H7 (cell line): ENCODE data around the gene AHDC1. TPM values are rescaled to one million over a fixed set of nuclear protein-coding genes. Genes with fewer than 3 reads are reported as not detected.
A peak's percentile ranks its signal among the peaks of the same experiment; 100 is the strongest.
"Not testable (repeated sequence)": the region's sequence is repeated elsewhere in the genome, so short reads cannot be mapped to it uniquely, and the experiment has no call there.

Source experiments
- DNase-seq: peaks from one replicate; pipeline ENCODE4 v3.0.0; 2012
- H3K27me3 ChIP-seq: 2 replicates; pipeline ENCODE4 v1.6.0; 2011; ENCODE audit warnings: mild to moderate bottlenecking, low read length; ENCODE audit not compliant: control insufficient read depth, insufficient read depth
- H3K36me3 ChIP-seq: replicated peaks from 2 replicates; pipeline ENCODE4 v1.5.1; 2011; ENCODE audit warnings: low read length; ENCODE audit not compliant: control insufficient read depth, insufficient read depth
- H3K4me3 ChIP-seq: 2 replicates; pipeline ENCODE4 v1.5.1; 2011; ENCODE audit warnings: low read depth, mild to moderate bottlenecking, control low read depth, low read length, moderate library complexity; ENCODE audit not compliant: insufficient read depth
- total RNA-seq: library from RNA; depleted of rRNA; stranded (reverse); fragments of >200 nt; shearing (Covaris generic); gene quantifications from 2 replicates; pipeline ENCODE4 v1.2.3, GENCODE V29; 2014

Gene AHDC1
- total RNA-seq, 1 experiment from 2014 or later: 11.2 TPM

GRCh38 chr1:27624467-27625178 lies 20.7 kb upstream of the AHDC1 start:
- no peak overlapping the region for H3K4me3 ChIP-seq
- DNase-seq: no peak
- H3K27me3 ChIP-seq: no peaks in the 10 kb centered on the region
- no peaks in the 10 kb centered on the region for H3K36me3 ChIP-seq

DNA sequence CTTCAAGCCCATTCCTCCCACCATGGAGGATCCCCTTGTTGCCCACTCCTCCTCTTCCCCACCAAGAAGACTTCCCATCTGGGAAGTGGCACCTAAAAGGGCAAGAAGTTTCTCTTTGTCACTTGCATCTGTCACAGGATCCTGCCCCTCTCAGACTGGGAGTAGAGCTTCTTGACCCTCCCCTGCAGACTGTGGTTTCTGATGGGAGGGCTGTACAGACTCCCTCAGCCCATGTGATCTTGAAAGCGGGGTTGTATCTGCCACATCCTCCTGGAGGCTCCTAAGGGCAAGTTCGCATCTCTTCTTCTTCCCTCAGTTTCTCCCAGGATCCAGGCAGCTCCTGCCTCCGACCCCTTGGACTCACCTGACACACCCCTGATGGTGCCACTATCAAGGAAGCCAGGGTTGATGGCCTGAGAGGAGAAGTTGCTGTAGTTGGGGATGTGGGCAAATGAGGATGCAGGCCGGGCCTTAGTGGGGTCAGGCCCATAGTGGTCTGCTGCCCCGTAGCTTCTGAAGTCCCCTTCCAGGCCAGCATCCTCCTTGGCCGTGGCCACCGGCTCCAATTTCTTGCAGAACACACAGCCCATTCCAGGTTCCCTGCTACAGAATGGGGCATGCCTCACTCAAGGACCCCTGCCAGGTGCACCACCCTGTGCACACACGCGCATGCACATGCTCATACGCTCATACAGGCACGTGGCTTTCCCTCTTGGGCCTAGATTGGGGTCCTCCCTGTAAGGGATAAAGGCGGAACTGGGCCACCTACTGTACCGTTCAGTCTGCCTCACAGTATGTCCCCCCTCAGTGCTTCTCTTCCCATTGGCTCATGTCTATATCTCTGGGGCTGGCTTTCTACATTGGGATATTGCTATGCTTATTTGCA lies 19.6 kb upstream of the AHDC1 start:
- DNase-seq: no peak
- Histone ChIP-seq H3K27me3 (no peaks in the 10 kb centered on the region), H3K36me3 (no peaks in the 10 kb centered on the region), H3K4me3 (no peak overlapping the region)

DNA sequence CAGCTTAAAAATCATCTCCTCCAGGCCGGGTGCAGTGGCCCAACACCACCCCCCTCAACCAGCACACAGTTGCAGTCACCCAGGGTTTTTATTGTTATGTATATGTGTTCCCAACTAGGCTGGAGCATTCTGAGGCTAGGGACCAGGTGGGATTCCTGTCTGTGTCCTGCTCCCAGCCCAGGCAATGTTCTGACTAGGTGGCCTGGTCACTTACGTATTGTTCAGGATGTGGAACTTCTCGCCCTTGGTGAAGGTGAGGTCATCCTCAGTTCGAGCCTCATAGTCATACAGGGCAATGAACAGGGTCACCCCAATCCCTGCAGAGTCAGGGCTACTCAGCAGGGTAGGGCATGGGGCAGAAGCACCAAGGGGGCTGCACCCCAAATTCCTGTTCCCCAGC lies 18.9 kb upstream of the AHDC1 start:
- no peaks in the 10 kb centered on the region for H3K36me3 ChIP-seq
- H3K27me3 ChIP-seq: no peaks in the 10 kb centered on the region
- peak; percentile 81 for DNase-seq
- no peak overlapping the region for H3K4me3 ChIP-seq

DNA sequence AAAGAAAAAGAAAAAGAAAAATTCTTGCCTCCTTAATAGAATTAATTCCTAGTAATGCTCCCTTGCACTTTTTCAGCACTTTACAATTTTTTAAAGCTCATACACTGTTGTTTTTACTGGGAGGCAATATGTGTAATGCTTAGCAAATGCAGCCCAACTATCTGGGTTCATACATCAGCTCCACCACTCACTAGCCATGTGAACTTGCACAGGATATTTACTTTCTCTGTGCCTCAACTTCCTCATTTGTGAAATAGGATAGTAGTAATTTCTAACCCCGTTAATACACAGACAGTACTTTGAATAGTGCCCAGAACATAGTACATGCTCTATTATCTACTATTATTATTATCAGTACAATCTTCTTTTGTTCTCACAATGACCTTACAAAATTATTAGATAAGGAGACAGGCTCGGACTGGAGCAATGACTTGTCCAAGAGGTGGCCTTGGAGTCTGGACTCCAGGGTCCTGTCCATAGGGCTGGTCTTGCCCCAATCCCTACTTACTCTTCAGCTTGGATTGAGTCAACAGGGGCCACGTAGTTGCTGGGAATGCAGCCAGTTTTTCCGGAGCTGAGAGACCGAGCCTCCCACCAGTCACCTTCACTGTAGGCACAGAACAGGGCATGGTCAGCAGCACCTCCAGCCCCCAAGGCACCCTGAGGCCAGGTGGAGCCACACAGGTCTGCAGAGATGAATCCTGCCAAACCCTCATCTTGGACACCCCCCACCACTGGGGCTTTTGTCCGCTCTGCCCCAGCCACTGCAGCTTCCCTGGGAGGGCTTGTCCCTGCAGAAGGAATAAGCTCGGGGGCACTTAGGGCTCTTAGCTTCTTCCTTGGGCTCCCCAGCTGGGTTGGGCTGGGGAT lies 17.3 kb upstream of the AHDC1 start:
- H3K4me3 ChIP-seq: no peak overlapping the region
- H3K36me3 ChIP-seq: no peaks in the 10 kb centered on the region
- H3K27me3 ChIP-seq: no peaks in the 10 kb centered on the region
- DNase-seq: no peak

DNA sequence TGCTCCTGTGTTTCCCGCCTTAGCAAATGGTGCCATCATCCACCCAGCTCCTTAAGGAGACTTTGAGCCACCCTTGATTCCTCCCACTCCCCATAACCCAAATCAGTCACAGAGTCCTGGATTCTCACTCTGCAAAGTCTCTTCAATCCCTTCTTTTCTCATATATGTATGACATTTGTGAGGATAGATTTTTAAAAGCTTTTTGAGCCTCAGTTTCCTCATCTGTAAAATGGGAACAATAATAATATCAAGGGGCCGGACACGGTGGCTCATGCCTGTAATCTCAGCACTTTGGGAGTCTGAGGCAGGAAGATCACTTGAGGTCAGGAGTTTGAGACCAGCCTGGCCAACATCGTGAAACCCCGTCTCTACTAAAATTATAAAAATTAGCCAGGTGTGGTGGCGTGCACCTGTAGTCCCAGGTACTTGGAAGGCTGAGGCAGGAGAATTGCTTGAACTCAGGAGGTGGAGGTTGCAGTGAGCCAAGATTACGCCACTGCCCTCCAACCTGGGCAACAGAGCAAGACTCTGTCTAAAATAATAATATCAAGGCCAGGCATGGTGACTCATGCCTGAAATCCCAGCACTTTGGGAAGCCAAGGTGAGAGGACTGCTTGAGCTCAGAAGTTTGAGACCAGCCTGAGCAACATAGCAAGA lies 16.0 kb upstream of the AHDC1 start:
- H3K4me3 ChIP-seq, H3K27me3 ChIP-seq, DNase-seq, H3K36me3 ChIP-seq: not testable (repeated sequence)

GRCh38 chr1:27618341-27619082 lies 14.6 kb upstream of the AHDC1 start:
- H3K27me3 ChIP-seq: peaks cover 9% of the 10 kb centered on the region; the same call in 1 of the 2 replicates
- H3K36me3 ChIP-seq: no peaks in the 10 kb centered on the region
- no peak overlapping the region for H3K4me3 ChIP-seq
- DNase-seq: no peak

GRCh38 chr1:27617420-27617819 lies 13.5 kb upstream of the AHDC1 start:
- Histone ChIP-seq H3K4me3 (no peak overlapping the region), H3K36me3 (no peaks in the 10 kb centered on the region), H3K27me3 (peaks cover 9% of the 10 kb centered on the region; the same call in 1 of the 2 replicates)
- no peak for DNase-seq

DNA sequence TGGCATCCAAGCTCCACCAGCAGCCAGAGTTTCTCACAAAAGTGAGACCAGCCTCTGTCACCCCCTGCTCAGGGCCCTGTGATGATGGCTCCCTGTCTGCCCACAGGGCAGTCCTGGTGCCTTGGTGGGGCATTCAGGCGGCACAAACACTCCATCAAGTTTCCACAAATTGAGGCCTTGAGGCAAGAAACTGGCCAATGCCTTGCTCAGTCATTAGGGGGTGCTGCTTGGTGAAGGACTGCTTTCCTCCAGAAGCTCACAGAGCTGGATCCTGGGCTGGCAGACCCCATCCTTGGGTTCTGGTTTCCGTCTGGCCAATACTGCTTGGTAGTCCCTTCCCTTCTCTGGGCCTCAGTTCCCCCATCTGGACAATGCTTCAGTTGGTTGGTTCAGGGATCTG lies 12.5 kb upstream of the AHDC1 start:
- peak; percentile 75 for DNase-seq
- H3K36me3 ChIP-seq: no peaks in the 10 kb centered on the region
- no peak overlapping the region for H3K4me3 ChIP-seq
- peaks cover 9% of the 10 kb centered on the region; the same call in 1 of the 2 replicates for H3K27me3 ChIP-seq

GRCh38 chr1:27615346-27616192 lies 11.6 kb upstream of the AHDC1 start:
- Histone ChIP-seq H3K4me3 (peak overlapping the region; percentile 61), H3K36me3 (no peaks in the 10 kb centered on the region), H3K27me3 (peaks cover 9% of the 10 kb centered on the region; the same call in 1 of the 2 replicates)
- DNase-seq: peak; percentile 79

- DNase-seq: peak; percentile 97
- H3K36me3 ChIP-seq: no peaks in the 10 kb centered on the region
- peak overlapping the region; percentile 61 for H3K4me3 ChIP-seq
- H3K27me3 ChIP-seq: peaks cover 9% of the 10 kb centered on the region; the same call in 1 of the 2 replicates
Measured at GRCh38 chr1:27614625-27615344, 10.8 kb upstream of the AHDC1 start.

DNA sequence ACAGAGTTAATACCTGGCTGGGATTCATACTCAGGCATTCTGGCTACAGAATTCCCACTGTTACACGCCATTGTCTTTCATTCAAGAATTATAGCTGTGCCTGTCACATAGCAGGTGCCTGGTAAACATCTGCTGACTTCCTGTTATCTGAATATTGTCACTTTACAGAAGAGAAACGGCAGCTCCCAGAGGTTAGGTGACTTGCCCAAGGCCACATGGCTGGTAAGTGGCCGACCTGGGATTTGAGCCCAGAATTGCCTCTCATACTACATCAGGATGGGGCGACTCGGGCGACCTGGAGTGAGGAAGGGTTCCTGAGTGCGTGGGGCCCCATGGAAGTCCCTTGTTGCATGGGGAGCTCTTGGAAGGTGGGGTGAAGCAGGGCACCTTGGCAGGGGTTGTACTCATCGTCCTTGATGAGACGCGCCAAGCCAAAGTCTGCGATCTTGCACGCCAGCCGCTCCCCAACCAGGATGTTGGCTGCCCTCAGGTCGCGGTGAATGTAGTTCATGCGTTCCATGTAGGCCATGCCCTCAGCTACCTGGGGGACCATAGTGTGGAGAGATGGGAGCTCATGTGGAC lies 10.2 kb upstream of the AHDC1 start:
- H3K27me3 ChIP-seq: peaks cover 9% of the 10 kb centered on the region; the same call in 1 of the 2 replicates
- H3K4me3 ChIP-seq: no peak overlapping the region
- DNase-seq: no peak
- no peaks in the 10 kb centered on the region for H3K36me3 ChIP-seq

DNA sequence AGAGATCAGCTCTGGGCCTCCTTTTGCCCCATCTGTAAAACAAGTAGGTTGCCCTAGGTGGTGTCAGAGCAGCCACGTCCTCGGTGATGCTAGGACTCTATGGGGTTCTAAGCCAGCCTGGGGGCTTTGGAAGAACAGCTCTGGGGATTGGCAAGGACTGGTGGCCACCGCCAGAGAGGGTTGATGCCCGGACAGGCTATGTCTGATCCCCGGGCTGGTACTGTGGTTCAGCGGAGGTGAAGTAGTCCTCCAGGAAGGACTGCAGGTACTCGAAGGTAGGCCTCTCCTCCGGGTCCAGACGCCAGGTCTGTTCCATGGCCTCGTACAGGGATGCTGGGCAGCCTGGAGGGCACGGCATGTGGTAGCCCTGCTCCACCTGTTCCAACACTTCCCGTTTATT lies 8.8 kb upstream of the AHDC1 start:
- Histone ChIP-seq H3K36me3 (no peaks in the 10 kb centered on the region), H3K27me3 (peaks cover 9% of the 10 kb centered on the region; the same call in 1 of the 2 replicates), H3K4me3 (no peak overlapping the region)
- DNase-seq: no peak
